ENCODE data around the gene FAM174C. TPM values are rescaled to one million over a fixed set of nuclear protein-coding genes. Genes with fewer than 3 reads are reported as not detected.

FAM174C gene
- total and polyA plus RNA-seq, 4 donors: 14.6 to 79.8 (median 33.8) TPM

GRCh38 chr19:1226522-1227303, 48.6 kb upstream of the FAM174C start:
- 95% methylated on average over 50 of the region's 50 CpGs for WGBS

More at GRCh38 chr19:1226522-1227303, 48.6 kb upstream of the FAM174C start:
- no peak for DNase-seq (ENCODE audit: low spot score)
- peaks cover 0 to 1% (median under 1%) of the 10 kb centered on the region in 4 donors for H3K4me1 ChIP-seq (ENCODE audit: control insufficient read depth in 4 of 4, insufficient read depth in 4 of 4, low read length in 3 of 4)
- peaks cover 0 to 25% (median 8%) of the 10 kb centered on the region in 4 donors for H3K36me3 ChIP-seq (ENCODE audit: control insufficient read depth in 4 of 4, insufficient read depth in 3 of 4, low read depth in 1 of 4, low read length in 3 of 4)
- no peaks in the 10 kb centered on the region for H3K27me3 ChIP-seq (ENCODE audit: control insufficient read depth in 4 of 4, insufficient read depth in 4 of 4, low read length in 3 of 4)
- H3K4me3 ChIP-seq (ENCODE audit: low read depth in 1 of 3, low read length in 3 of 3): no peak overlapping the region
- no peak overlapping the region for H3K9ac ChIP-seq (ENCODE audit: low read depth in 1 of 2, low read length in 2 of 2)
- H3K27ac ChIP-seq (ENCODE audit: low read depth in 1 of 2, low read length in 2 of 2): no peak overlapping the region
- H3K9me3 ChIP-seq (ENCODE audit: control insufficient read depth in 4 of 4, low read length in 3 of 4): no peaks in the 10 kb centered on the region
- no peak for TF ChIP-seq CTCF (IDR thresholded peaks at IDR 0.05; ENCODE audit: low read depth, low read length, missing input control)
- no peak for TF ChIP-seq HNF4A (conservative IDR thresholded peaks at IDR 0.05)
- TF ChIP-seq SP1 (IDR thresholded peaks at IDR 0.05): no peak
- TF ChIP-seq JUND (IDR thresholded peaks at IDR 0.05): no peak
- no peak for TF ChIP-seq MAX (IDR thresholded peaks at IDR 0.05)
- TF ChIP-seq RAD21 (IDR thresholded peaks at IDR 0.05): no peak
- no peak for TF ChIP-seq ZBTB33 (IDR thresholded peaks at IDR 0.05)
- TF ChIP-seq HNF4G (IDR thresholded peaks at IDR 0.05): no peak
- no peak for TF ChIP-seq ATF3 (IDR thresholded peaks at IDR 0.05)
- TF ChIP-seq FOXA1 (IDR thresholded peaks at IDR 0.05): no peak
- TF ChIP-seq TAF1 (conservative IDR thresholded peaks at IDR 0.05): no peak
- no peak for TF ChIP-seq GABPA (IDR thresholded peaks at IDR 0.05 in 1 of 2, conservative IDR thresholded peaks at IDR 0.05 in 1 of 2)
- no peak for TF ChIP-seq YY1 (IDR thresholded peaks at IDR 0.05)
- TF ChIP-seq RXRA (IDR thresholded peaks at IDR 0.05): no peak
- TF ChIP-seq EGR1 (IDR thresholded peaks at IDR 0.05; ENCODE audit: low read depth in 2 of 2): no peak
- TF ChIP-seq REST (IDR thresholded peaks at IDR 0.05): no peak
- no peak for TF ChIP-seq NR2F2 (IDR thresholded peaks at IDR 0.05)

Measured in liver (tissue), 9 donors.